NCI-H526 (cell line): ENCODE measurements around the gene RAB1A.
A peak's percentile ranks its signal among the peaks of the same experiment; 100 is the strongest.
"Not testable (repeated sequence)": the region's sequence is repeated elsewhere in the genome, so short reads cannot be mapped to it uniquely, and the experiment has no call there.

Experiments
- DNase-seq, 2 experiments: peaks; one replicate each; lab custom pipeline; 2025; lab: John Stamatoyannopoulos, UW

Gene RAB1A

DNA sequence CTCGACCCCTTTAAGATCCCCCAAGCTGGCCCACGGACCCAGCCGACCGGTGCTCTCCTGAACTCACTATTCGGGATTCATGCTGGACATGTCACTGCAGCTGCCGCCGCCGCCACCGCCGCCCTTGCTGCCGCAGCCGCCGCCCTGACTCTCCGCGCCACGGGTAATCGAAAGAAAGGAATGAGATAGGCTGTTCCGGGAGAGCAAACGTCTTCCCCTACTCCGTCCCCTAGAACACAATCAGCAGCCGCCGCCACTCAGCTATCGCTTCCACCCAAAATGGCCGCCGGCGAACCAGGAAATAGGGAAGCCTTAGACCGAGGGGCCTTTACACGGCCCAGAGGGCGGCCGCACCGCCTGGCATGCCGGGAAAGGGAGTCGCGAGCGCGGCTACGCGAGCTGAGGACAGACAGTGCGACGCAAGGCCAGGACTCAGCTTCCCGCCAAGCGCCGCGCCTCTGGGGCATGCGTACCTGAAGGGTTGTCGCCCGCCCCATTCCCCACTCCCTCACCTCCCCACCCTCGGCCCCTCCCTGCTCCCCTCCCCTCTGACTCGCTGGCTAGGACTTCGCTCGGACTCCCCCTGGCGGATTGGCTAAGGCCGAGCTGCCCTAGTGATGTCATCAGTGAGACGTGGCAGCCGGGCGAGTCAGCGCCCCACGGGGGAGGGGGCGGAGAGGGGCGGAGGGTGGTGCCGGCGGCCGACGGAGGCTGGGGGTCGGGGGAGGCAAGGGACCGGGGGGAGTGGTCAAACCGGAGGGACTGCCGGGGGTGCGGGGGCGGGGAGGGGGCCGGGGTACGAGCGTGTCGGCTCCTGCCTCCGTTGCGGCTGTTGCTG is at the start of gene RAB1A:
Gene RAB1A, minus strand, starts transcription at position 281 of the 838 bp plus-strand sequence. Its CDS starts 191 bp downstream, at position 90.
- DNase-seq = peak; percentile 98 to 99

DNA sequence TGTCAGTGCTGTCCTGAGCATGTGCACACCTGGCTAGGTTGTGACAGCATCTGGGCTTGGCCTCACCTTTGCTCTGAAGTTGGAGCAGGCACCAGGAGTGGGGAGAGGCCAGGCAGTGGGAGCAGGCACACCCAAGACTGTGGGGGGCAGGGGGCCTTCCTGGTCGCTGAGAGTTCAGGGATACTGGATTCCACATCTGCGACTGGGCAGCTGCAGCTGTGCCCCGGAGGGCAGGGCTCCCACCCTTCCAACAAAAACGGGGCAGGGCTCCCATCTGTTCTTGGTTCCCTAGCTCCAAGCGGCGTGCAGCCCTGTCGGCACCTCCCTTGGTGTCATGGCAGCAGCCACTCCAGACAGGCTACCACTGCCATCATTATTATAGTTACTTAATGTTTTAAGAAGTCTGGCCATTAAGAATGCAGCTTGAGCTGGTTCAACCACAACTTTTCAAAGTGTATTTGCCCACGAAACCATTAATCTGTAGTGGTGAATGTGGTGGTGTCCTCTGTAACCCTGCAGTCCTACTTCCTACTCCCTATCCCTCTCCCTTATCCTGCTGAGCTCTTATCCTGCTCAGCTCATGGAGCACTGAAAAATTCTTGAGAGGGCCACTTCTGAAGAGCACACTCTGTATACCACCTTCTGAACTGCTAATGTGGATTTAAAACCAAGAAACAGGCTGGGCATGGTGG is 48.0 kb upstream of the RAB1A start:
- DNase-seq = no peak

DNA sequence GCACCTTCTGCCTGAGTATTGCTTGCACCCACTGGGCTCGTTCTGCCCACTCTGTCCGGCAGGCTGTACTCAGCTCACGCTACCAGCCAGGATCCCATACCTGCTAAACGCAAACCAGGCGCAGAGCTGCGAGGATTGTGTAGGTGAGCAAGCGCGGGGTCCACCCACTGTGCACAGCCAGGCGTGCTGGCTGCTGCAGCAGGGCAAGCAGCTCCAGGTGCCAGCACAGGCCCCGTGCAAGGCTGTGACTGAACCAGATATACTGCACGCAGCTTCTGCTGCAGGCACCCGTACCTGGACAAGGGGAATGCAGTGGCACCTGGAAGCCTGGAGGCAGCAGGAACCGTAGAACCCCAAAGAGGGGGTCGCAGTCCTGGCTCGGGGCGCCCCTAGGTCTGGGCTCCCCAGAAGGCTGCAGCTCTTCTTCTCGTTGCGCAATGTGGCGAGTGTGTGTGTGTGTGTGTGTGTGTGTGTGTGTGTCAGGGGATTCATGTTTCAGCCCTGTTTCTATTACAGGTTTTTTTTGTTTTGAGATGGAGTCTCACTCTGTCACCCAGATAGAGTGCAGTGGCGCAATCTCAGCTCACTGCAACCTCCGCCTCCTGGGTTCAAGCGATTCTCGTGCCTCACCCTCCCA is 46.1 kb upstream of the RAB1A start:
- no peak for DNase-seq

DNA sequence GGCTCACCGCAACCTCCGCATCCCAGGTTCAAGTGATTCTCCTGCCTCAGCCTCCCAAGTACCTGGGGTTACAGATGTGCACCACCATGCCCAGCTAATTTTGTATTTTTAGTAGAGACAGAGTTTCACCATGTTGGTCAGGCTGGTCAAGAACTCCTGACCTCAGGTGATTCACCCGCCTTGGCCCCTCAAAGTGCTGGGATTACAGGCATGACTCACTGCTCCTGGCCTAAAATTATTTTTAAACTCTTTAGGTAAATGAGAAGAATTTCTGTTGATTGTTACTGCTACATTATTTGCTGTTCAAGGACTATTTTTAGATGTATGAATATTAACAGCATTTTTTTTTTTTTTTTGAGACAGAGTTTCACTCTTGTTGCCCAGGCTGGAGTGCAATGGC is 44.1 kb upstream of the RAB1A start:
- DNase-seq = not testable (repeated sequence)

DNA sequence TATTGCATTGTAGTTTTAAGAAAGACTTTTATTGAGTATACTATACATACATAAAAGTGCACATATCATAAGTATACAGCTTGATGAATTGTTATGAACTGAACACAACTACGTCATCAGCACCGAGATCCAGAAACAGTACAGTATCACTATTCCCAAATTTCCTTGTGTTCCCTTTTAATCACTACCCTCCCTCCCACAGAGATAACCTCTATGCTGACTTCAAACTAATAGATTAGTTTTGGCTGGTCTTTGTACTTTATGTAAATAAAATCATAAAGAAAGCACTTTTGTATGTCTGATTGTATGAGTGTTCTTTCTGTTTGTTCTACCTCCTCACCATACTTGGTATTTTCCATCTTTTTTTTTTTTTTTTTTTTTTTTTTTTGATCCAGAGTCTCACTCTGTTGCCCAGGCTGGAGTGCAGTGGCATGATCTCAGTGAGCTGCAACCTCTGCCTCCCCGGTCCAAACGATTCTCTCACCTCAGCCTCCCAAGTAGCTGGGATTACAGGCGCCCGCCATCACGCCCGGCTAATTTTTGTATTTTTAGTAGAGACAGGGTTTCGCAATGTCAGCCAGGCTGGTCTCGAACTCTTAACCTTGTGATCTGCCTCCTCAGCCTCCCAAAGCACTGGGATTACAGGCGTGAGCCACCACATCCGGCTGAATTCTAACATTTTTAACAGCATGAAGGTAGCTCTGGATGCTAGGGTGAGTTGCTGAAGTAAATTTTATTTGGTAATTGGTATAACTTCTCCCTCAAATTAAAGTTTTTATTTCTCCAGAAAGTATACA is 43.3 kb upstream of the RAB1A start:
- no peak for DNase-seq

DNA sequence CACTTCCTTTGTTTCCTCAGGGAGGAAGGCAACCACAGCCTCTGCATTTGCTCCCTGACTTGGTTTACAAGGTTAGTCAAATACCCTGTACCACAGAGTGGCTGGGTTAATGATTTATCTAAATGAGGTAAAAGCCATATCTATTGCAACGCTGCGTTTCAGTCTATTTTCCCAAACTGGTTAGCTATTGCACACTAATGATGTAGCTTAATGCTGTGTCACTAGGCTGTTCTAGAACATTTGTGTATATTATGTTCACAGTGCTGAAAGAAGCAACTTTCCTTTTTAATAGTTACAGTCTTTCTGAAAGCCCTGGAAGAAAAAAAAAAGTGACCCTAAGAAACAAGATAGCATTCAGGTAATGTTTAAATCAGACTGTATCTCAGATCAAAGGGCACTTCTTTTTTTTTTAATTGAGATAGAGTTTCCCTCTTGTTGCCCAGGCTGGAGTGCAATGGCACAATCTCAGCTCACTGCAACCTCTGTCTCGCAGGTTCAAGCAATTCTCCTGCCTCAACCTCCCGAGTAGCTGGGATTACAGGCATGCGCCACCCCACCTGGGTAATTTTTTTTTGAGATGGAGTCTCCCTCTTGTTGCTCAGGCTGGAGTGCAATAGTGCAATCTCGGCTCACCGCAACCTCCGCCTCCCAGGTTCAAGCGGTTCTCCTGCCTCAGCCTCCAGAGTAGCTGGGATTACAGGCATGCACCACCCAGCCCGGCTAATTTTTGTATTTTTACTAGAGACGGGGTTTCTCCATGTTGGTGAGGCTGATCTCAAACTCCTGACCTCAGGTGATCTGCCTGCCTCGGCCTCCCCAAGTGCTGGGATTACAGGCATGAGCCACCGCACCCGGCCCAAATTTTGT is 40.9 kb upstream of the RAB1A start:
- peak in 1 of 2 experiments; percentile 33 for DNase-seq

DNA sequence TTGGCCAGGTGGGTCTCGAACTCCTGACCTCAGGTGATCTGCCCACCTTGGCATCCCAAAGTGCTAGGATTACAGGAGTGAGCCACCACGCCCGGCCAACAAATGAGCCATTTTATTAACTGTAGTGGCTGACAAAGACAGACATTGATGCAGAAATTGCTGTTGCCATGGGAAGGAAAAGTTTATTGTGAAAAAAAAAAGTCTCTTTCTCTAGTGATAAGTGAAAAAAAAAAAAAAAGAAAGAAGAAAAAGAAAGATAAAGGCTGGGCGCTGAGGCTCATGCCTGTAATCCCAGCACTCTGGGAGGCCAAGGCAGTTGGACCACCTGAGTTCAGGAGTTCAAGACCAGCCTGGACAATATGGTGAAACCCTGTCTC is 39.8 kb upstream of the RAB1A start:
- DNase-seq = no peak

DNA sequence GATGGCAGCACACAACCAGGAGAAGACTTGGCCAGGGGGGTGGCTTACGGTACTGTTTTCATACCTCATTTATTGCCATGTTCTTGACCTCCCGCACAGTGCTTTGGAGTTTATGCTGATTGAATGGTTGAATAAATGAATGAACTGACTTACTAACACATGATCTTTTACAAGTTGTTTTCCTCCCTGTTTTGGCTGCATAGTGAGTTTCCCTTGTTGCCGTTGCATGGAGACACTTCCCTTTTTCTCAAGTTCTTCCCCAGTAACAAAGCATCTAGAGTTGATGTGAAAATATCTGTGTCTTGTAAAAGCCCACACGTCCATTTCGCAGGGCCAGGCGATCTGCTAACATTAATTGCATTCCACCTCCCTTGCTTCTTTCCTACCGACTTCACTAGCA is 35.7 kb upstream of the RAB1A start:
- no peak for DNase-seq

DNA sequence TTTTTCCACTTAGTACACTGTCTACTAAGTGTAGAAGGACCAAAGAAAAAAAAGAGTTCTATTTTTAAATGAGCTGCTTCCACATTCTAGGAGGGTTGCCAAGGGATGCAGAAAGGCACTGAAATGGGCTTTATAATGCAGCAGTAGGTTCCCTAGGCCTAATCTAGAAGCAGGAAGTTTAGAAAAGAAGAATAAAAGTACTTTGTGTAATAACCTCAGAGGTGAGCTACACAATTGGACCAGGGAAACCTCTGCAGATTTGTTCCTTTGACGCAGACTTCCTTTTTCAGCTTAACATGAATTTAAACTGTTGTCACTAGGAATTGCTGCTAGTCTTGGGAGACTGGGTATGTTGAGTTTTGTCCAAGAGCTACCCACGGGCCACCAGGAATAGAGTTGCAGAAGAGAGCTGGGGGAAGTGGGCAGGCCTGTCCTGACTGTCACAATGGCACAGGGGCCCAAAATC is 34.6 kb upstream of the RAB1A start:
- DNase-seq = no peak

DNA sequence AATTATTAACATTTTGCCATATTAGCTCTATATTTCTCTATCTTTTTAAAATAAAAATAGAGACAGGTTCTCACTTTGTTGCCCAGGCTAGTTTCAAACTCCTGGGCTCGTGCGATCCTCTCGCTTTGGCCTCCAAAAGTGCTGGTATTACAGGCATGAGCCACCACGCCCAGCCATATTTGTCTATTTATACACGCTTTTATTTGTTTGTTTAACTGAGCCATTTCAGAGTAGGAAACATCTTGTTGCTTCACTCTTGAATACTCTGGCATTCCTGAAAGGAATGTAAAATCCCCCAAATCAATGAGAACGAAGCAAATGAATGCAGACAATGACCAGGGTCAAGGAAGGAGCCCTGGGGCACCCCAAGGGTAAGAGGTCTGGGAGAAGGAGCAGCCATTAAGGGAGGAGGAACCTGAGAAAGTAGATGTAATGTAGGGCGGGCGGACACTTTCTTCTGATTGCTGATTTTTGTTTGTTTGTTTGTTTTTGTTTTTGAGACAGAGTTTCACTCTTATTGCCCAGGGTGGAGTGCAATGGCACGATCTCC is 31.7 kb upstream of the RAB1A start:
- DNase-seq = no peak

DNA sequence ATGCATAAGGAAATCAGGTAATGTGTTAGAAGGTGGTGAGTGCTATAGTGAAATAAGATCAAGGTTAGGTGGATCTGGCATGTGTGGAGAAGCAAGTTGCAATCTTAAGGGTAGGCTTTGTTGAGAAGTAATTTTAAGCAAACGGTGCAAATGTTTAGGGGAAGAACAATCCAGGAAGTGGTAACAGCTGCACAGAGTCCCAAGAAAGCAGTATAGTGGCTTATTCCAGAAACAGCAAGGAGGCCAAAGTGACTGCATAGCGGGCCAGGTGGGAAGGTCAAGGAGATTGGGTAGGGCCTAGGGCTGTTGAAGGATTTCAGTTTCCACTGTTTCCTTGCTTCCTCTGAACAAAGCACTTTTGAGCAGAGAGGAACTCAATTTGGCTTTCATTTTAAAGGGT is 30.0 kb upstream of the RAB1A start:
- DNase-seq = no peak

DNA sequence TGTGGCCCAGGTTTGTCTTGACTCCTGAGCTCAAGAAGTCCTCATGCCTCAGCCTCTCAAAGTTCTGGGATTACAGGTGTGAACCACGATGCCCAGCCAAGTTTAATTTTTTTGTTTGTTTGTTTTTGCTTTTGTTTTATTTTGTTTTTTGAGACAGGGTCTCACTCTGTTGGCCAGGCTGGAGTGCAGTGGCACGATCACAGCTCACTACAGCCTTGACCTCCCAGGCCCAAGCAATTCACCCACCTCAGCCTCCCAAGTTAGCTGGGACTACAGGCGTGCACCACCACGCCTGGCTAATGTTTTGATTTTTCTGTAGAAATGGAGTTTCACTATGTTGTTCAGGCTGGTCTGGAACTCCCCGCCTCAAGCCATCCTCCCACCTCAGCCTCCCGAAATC is 29.4 kb upstream of the RAB1A start:
- no peak for DNase-seq

DNA sequence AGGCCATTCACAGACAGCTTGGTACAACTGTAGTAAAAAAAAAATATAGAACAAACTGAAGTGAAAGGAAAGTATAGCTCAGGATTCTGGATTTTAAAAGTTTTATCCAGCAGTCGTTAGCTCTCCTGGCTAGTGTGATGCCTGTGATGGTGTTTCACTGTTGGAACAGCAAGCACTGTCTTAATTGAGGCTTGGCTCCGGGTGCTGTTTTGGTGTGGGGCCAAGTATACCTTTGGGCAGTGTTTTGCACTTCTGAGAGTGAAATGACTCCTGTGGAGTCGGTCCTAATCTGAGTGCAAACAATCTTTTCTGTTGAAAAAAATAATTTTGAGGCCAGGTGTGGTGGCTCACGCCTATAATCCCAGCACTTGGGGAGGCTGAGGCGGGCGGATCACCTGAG is 28.7 kb upstream of the RAB1A start:
- DNase-seq = no peak

DNA sequence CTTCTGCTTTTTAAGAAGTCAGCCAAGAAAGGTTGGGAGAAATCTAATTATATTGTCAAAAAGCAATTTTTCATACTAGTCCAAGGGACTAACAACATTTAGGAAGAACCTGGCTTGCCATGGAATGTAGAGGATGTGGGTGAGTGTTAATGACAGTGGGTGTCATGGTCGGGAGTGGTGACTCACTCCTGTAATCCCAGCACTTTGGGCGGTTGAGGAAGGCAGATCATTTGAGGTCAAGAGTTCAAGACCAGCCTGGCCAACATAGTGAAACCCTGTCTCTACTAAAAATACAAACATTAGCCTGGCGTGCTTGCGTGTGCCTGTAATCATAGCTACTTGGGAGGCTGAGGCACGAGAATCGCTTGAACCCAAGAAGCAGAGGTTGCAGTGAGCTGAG is 27.9 kb upstream of the RAB1A start:
- DNase-seq = not testable (repeated sequence)

DNA sequence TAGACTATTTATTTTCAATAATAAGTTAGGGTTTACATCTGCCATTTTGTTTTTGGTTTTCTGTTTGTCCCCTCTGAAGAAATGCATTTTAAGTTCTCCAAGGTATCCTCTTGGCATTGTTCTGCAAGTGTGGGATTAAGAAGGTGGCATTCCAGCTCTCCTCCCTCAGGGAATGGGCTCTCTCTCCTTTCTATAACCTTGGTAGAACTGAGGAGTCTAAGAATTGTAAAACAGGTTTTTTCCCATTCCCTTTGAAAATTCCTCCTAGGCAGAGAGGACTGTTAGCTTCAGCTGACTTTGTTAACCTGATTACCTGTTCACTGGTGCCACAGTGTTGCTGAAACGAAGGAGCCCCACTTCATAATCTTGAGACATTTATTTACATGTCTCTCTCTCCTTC is 26.1 kb upstream of the RAB1A start:
- DNase-seq = no peak

DNA sequence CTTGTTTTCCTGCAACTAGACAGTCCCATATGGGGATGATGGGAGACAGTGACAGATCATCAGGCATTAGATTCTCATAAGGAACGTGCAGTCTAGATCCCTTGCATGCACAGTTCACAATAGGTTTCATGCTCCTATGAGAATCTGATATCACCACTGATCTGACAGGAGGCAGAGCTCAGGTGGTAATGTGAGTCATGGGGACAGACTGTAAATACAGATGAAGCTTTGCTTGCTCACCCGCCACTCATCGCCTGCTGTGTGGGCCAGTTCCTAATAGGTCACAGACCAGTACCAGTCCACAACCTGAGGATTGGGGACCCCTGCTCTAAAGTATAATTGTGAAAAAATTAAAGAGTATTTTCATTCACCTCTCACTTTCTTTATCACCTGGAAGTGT is 23.6 kb upstream of the RAB1A start:
- no peak for DNase-seq

DNA sequence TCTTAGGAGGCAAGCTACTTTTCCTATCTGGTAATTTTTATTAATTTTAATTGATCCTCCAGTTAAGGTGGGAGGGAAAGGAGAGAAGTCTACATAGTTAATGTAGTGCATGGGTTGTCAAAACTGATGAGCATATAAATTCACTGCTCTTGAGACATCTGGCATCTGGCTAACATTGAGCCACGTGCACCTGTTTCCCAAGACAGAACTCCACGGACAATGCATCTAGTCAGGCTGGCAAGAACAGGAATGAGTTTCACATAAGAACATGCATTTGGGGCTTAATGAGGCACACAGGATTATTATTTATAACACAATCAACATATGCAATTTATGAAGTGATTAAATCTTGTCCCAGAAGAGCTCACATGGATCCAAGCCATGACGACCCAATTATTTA is 16.2 kb upstream of the RAB1A start:
- no peak for DNase-seq

DNA sequence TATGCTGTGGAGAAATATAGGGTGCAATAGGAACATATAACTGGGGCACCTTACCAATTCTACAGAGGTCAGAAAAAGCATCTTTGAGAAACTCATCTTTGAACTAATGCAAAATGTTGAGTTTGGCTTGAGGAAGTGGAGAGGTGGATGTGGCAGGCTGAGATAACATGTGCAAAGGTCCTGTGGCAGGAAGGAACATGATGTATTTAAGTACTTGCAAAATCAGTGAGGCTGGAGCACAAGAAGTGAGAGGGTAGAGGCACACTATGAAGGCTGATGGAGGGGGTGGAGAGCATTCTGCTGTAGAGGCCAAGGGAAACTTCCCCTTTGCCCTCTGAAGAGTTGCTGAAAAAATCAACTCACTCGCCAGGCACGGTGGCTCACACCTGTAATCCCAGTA is 14.7 kb upstream of the RAB1A start:
- no peak for DNase-seq

DNA sequence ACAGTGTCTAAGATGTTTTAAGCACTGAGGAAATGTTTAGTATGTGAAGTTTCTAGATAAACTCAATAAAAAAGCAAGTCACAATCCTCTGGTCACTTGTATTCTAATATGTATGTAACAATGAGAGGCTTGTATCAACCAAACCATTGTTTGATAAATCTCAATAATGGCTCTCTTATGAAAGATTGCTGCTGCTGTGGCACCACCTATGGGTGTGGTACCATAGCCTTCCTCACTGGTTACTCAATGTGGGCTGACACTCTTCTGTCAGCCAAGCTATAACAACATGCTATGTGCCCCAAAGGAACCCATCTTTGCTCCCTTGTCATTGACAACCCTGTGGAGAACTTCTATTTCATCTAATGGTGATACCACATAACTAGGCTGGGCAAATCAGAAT is 12.6 kb upstream of the RAB1A start:
- DNase-seq = peak in 1 of 2 experiments; percentile 26

DNA sequence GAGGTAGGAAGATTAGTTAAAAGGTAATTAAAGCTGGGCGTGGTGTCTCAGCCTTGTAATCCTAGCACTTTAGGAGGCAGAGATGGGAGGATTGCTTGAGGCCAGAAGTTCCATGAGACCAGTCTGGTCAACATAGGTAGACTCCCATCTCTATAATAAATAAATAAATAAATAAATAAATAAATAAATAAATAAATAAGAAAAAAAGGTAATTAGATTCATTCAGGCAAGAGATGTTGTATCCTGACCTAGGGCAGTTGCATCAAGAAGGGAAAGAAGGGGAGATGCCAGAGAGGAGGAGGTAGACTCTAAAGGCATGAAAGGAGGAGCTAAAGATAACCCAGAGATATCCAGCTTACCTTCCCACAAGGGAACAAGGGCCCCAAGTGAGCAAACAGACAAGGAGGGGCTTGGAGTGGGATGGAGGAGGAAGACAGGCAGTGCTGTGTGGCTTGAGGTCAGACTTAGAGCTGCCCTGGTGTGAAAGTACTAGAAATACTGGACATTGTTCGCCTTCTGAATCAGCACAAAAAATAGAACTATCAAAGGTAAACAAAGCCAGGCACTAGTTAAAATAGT is 7.4 kb upstream of the RAB1A start:
- DNase-seq = no peak
